GM23338 (cell line): ENCODE results near the gene GRHL3. TPM values are rescaled to one million over a fixed set of nuclear protein-coding genes. Genes with fewer than 3 reads are reported as not detected.

Source experiments
- ATAC-seq: fragments of 200-7000 bp; cut with Tn5 transposase; 3 replicates; pipeline ENCODE4 v1.9.1; 2020
- DNase-seq: peaks from one replicate; pipeline ENCODE4 v3.0.0-alpha.2; 2015; ENCODE audit warnings: low spot score
- H2AFZ ChIP-seq: fragments of 200-600 bp; sonication (generic); 2 replicates; pipeline ENCODE4 v1.8.0; 2016; ENCODE audit warnings: antibody characterized with exemption, mild to moderate bottlenecking, moderate library complexity
- H3F3A ChIP-seq: fragments of 200-600 bp; sonication (generic); replicated peaks from 2 replicates; pipeline ENCODE4 v1.8.0; 2017; ENCODE audit warnings: antibody characterized with exemption, mixed run types, low read depth
- H3K27ac ChIP-seq: fragments of 200-600 bp; sonication (generic); 2 replicates; pipeline ENCODE4 v1.6.1; 2016; ENCODE audit warnings: low read depth
- H3K27me3 ChIP-seq: fragments of 200-600 bp; sonication (generic); 2 replicates; pipeline ENCODE4 v1.8.0; 2016; ENCODE audit warnings: mild to moderate bottlenecking, mixed run types, moderate library complexity; ENCODE audit not compliant: insufficient read depth
- H3K36me3 ChIP-seq: fragments of 200-600 bp; sonication (generic); 2 replicates; pipeline ENCODE4 v1.8.0; 2016; ENCODE audit warnings: mild to moderate bottlenecking; ENCODE audit not compliant: insufficient read depth
- H3K4me1 ChIP-seq: fragments of 200-600 bp; sonication (generic); 2 replicates; pipeline ENCODE4 v1.8.0; 2016; ENCODE audit warnings: mild to moderate bottlenecking, moderate library complexity; ENCODE audit not compliant: insufficient read depth
- H3K4me2 ChIP-seq: fragments of 200-600 bp; sonication (generic); 2 replicates; pipeline ENCODE4 v1.7.1; 2017; ENCODE audit warnings: mixed run types
- H3K4me3 ChIP-seq: fragments of 200-600 bp; sonication (generic); 2 replicates; pipeline ENCODE4 v1.6.1; 2016; ENCODE audit warnings: mixed run types
- H3K79me2 ChIP-seq: fragments of 200-600 bp; sonication (generic); replicated peaks from 2 replicates; pipeline ENCODE4 v1.8.0; 2017; ENCODE audit warnings: mild to moderate bottlenecking; ENCODE audit not compliant: insufficient read depth
- H3K9me2 ChIP-seq: fragments of 200-600 bp; sonication (generic); 2 replicates; pipeline ENCODE4 v1.8.0; 2017; ENCODE audit not compliant: insufficient read depth
- H4K20me1 ChIP-seq: fragments of 200-600 bp; sonication (generic); replicated peaks from 2 replicates; pipeline ENCODE4 v1.8.0; 2017; ENCODE audit warnings: mild to moderate bottlenecking; ENCODE audit not compliant: insufficient read depth
- H3K27ac Mint-ChIP-seq: 2 replicates; pipeline ENCODE4 v1.8.0; 2020; ENCODE audit warnings: inconsistent platforms, mild to moderate bottlenecking, moderate library complexity, mixed read lengths
- H3K27me3 Mint-ChIP-seq: 3 replicates; pipeline ENCODE4 v1.8.0; 2022; ENCODE audit warnings: low read depth, mild to moderate bottlenecking, moderate library complexity, mixed read lengths, inconsistent platforms; ENCODE audit not compliant: insufficient read depth, poor library complexity
- H3K36me3 Mint-ChIP-seq: 3 replicates; pipeline ENCODE4 v1.8.0; 2021; ENCODE audit warnings: low read depth, mild to moderate bottlenecking, inconsistent platforms, moderate library complexity, mixed read lengths
- H3K4me1 Mint-ChIP-seq: 3 replicates; pipeline ENCODE4 v1.8.0; 2020; ENCODE audit warnings: mild to moderate bottlenecking, inconsistent platforms, mixed read lengths
- H3K4me3 Mint-ChIP-seq: 3 replicates; pipeline ENCODE4 v1.8.0; 2021; ENCODE audit warnings: moderate library complexity, mild to moderate bottlenecking, inconsistent platforms, mixed read lengths
- H3K9me3 Mint-ChIP-seq: 3 replicates; pipeline ENCODE4 v1.8.0; 2020; ENCODE audit warnings: moderate library complexity, mild to moderate bottlenecking, inconsistent platforms, mixed read lengths
- CREB1 ChIP-seq: fragments of 250-450 bp; sonication (Bioruptor Pico); IDR thresholded peaks from 2 replicates; pipeline ENCODE4 v1.5.0; 2020; ENCODE audit warnings: low read depth, mild to moderate bottlenecking, moderate library complexity
- CTCF ChIP-seq, 2 experiments: fragments of 200-600 bp in 1 of 2; sonication (generic) in 1 of 2; conservative IDR thresholded peaks; 2 replicates each; pipeline versions ENCODE4 v1.5.1 to v1.6.1; 2016 to 2017; ENCODE audit warnings: antibody characterized with exemption in 2 of 2, low read depth in 2 of 2, mild to moderate bottlenecking in 2 of 2, moderate library complexity in 1 of 2
- ETS1 ChIP-seq: IDR thresholded peaks from 2 replicates; pipeline ENCODE4 v1.6.1; 2016; ENCODE audit warnings: antibody characterized with exemption
- EZH2 ChIP-seq: fragments of 200-600 bp; sonication (generic); IDR thresholded peaks from one replicate; pipeline ENCODE4 v1.8.0; 2017; ENCODE audit warnings: antibody characterized with exemption, mild to moderate bottlenecking, low read depth; ENCODE audit not compliant: unreplicated experiment
- EZH2phosphoT487 ChIP-seq: fragments of 200-600 bp; sonication (generic); IDR thresholded peaks from one replicate; pipeline ENCODE4 v1.8.1; 2018; ENCODE audit warnings: antibody characterized with exemption; ENCODE audit not compliant: unreplicated experiment
- REST ChIP-seq: IDR thresholded peaks from one replicate; pipeline ENCODE4 v1.6.1; 2018; ENCODE audit warnings: antibody characterized with exemption; ENCODE audit not compliant: unreplicated experiment
- STAT1 ChIP-seq: IDR thresholded peaks from one replicate; pipeline ENCODE4 v1.6.1; 2016; ENCODE audit warnings: antibody characterized with exemption; ENCODE audit not compliant: unreplicated experiment
- polyA plus RNA-seq: library from polyadenylated mRNA; unstranded; fragments of >200 nt; fragmentation: Nextera tagmentation; extraction: Ambion mirVana; gene quantifications from 2 replicates; pipeline ENCODE4 v1.2.1, GENCODE V29; 2016
- total RNA-seq: library from RNA; depleted of rRNA; stranded (reverse); fragments of >200 nt; shearing (Covaris generic); gene quantifications from 2 replicates; pipeline ENCODE4 v1.2.3, GENCODE V29; 2014

The GRHL3 gene
- total and polyA plus RNA-seq, 2 experiments from 2014 or later = 0.78 to 1.1 TPM

GRCh38 chr1:24389231-24389678 lies 70.1 kb downstream of the GRHL3 start (continued):
- TF ChIP-seq EZH2 = no peak
- no peak for TF ChIP-seq ETS1
- no peak for TF ChIP-seq REST
- TF ChIP-seq EZH2phosphoT487 = no peak
- no peak for TF ChIP-seq CREB1 (CRISPR knock-in tag)

DNA sequence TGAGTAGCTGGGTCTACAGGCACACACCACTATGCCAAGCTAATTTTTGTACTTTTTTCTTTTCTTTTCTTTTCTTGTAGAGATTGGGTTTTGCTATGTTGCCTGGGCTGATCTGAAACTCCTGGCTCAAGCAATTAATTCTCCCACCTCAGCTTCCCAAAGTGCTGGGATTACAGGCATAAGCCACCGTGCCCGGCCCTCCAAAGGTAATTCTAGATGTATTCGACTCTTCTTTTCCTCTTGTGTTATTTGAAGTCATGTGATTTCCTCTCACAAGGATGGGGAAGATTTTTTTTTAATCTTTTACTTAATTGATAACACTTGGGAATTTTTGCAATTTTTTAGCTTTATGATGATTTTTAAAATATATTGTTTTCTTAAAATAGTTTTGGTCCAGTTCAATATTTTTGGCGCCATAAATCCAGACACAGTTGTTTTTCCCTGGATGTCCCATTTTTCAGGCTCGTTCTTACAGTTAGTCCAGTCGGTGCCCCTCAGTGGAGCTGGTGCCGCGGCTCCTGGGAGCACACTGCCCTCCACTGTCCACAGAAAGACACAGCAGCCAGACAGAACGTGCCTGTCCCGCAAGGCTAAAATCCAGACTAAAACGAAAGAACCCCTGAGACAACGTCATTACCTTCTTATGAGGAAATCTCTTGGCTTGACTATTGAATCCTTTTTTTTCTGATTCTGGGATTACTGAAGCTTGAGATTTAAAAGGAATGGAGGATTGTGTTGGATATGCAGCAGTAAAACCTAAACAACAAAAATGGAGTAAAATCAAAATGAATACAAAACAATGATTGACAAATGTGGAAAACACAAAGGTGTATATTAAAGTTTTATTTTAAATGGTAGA lies 72.0 kb downstream of the GRHL3 start:
- ATAC-seq (peak; percentile 89), DNase-seq (peak; percentile 86)
- Mint-ChIP-seq H3K36me3 (peaks cover 3% of the 10 kb centered on the region; the same call in 1 of the 3 replicates), H3K9me3 (no peaks in the 10 kb centered on the region; the same call in 2 of the 3 replicates), H3K4me3 (no peak overlapping the region; the same call in 2 of the 3 replicates), H3K4me1 (peaks cover 31% of the 10 kb centered on the region), H3K27ac (peak overlapping the region; percentile 24; the same call in 1 of the 2 replicates), H3K27me3 (peaks cover 14% of the 10 kb centered on the region)
- H3K4me1 ChIP-seq = peaks cover 21% of the 10 kb centered on the region
- no peaks in the 10 kb centered on the region for H3K79me2 ChIP-seq
- H3K36me3 ChIP-seq = no peaks in the 10 kb centered on the region
- no peaks in the 10 kb centered on the region for H3K27me3 ChIP-seq
- H4K20me1 ChIP-seq = no peaks in the 10 kb centered on the region
- H3K27ac ChIP-seq = no peak overlapping the region
- H3K9me2 ChIP-seq = no peaks in the 10 kb centered on the region
- H3F3A ChIP-seq = peaks cover 6% of the 10 kb centered on the region; the same call in 1 of the 2 replicates
- no peak overlapping the region for H3K4me2 ChIP-seq
- no peak overlapping the region for H2AFZ ChIP-seq
- TF ChIP-seq CTCF (conservative IDR thresholded peaks at IDR 0.05; ENCODE audit: low read depth in 2 of 2) (peak; percentile 93 to 94), STAT1 (no peak)
- H3K4me3 ChIP-seq = no peak overlapping the region
